PC-9 (cell line): ENCODE data around the gene MAML3.

Experiments
- CTCF ChIP-seq: fragments of 200-600 bp; sonication (generic); conservative IDR thresholded peaks from 2 replicates; pipeline ENCODE4 v1.6.1; 2017; ENCODE audit warnings: mixed run types, antibody characterized with exemption, mild to moderate bottlenecking, moderate library complexity
- EZH2 ChIP-seq: fragments of 200-600 bp; sonication (generic); IDR thresholded peaks from 2 replicates; pipeline ENCODE4 v1.8.0; 2017; ENCODE audit warnings: antibody characterized with exemption, low read depth

- no peak for TF ChIP-seq CTCF
- TF ChIP-seq EZH2: no peak
Observed at GRCh38 chr4:139700568-139700967, 453.4 kb downstream of the MAML3 start.
